ENCODE measurements around the gene CPXM2.

DNA sequence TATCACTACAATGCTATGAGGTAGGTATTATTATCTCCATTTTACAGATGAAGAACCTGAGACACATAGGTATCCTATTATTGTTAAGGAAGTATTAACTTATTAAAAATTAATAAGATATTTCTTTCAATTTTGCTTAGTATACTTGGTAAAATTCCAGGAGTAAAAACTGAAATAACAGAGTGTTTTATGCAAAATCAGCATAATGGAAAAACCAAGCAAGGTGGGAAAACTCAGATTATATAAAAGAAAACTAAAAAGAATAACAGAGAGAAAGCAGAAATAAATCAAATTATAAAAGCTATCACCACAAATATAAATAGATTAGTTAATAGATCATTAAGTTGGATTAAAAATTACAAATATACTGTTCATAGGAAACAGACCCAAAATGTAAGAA is 82.0 kb downstream of the CPXM2 start:
- TF ChIP-seq EZH2 (IDR thresholded peaks at IDR 0.05; ENCODE audit: insufficient read depth, poor library complexity, severe bottlenecking) (no peak), EZH2phosphoT487 (IDR thresholded peaks at IDR 0.05; ENCODE audit: insufficient read depth, low read depth) (no peak)
